ENCODE measurements around the gene RNH1. TPM values are rescaled to one million over a fixed set of nuclear protein-coding genes. Genes with fewer than 3 reads are reported as not detected.
A peak's percentile ranks its signal among the peaks of the same experiment; 100 is the strongest.

Gene RNH1
- total and polyA plus RNA-seq, 10 of the 15 experiments (the other 5 are each of a cell fraction or from before 2014, with no cell fraction given) = 2.3 to 162 (median 72.1) TPM

DNA sequence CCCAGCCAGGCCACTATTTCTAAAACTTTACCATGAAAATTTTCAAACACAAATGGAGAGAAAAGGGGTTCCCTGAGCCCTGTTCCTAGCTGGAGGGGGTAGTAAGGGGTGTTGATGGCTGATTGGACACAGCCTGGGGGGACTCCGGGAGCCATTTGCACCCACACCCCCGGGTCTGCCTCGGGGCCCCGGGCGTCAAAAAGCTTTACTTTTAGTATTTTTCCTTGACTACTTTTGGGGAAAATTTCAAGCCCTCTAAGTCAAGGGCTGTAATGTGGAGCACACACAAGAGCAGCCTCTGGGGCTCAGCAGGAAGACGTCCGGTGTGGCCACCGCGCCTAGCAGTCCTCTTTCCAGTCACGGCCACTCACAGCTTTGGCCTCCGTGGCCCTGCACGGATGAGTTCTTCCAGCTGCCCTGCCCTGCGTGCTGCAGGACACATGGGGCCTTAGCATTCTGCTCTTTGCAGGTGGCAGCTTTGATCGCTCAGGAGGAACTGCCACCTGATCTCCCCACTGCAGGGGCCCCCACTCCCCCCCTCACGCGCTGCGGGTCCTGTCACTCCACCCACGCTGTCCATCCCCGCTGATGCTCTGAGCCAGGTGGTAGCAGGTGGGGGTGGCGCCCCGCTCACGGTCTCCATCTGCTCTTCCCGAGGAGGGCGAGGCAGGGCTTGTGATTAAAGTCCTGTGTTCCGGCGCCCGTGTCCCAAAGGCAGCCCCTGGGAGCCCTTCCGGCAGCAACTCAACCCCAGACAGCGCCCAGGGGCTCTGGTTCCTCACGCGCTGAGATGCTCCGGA, 14.4 kb downstream of the RNH1 start:
- Histone ChIP-seq H3K36me3 (ENCODE audit: control insufficient read depth in 2 of 2, insufficient read depth in 2 of 2, low read length in 1 of 2) (peaks cover 13 to 20% of the 10 kb centered on the region in 2 experiments; a peak in 3 of 4 replicates), H3K4me2 (ENCODE audit: control insufficient read depth, insufficient read depth) (no peak overlapping the region), H3K27ac (ENCODE audit: control insufficient read depth, insufficient read depth) (no peak overlapping the region), H4K20me1 (ENCODE audit: control insufficient read depth, insufficient read depth) (no peaks in the 10 kb centered on the region), H3K4me3 (no peak overlapping the region), H3K27me3 (replicated peaks in 1 of 2; ENCODE audit: control insufficient read depth in 2 of 2, insufficient read depth in 2 of 2, low read length in 1 of 2) (no peaks in the 10 kb centered on the region), H3K4me1 (ENCODE audit: control insufficient read depth, insufficient read depth, low read length) (no peaks in the 10 kb centered on the region), H3K9ac (ENCODE audit: control insufficient read depth, insufficient read depth, low read length) (no peak overlapping the region), H3K79me2 (ENCODE audit: control insufficient read depth, insufficient read depth, low read length) (no peaks in the 10 kb centered on the region), H3K9me3 (replicated peaks; ENCODE audit: control insufficient read depth, insufficient read depth, low read length) (no peaks in the 10 kb centered on the region), H2AFZ (ENCODE audit: control insufficient read depth, low read depth, low read length) (no peak overlapping the region)
- FAIRE-seq = no peak
- no TSS peak for BruUV-seq (replicated peaks)
- SMC1A ChIA-PET (ENCODE audit: uncharacterized antibody, unreplicated experiment) = no interaction called here
- RAD21 ChIA-PET (ENCODE audit: unreplicated experiment) = interaction anchor here (0.7 kb wide), 1 partner anchor 62 kb away, joined by 3 read pairs; no protein-coding TSS in a partner anchor
- in situ Hi-C loops (cut with MboI) (no loop called here), intact Hi-C loops (cut with micrococcal nuclease; ENCODE audit: unreplicated experiment) (no loop called here)
- POLR2A ChIA-PET = no interaction called here
- 53% methylated on average over 29 of the region's 32 CpGs for WGBS (ENCODE audit: insufficient coverage, insufficient replicate concordance, low lambda C conversion rate, missing lambda C conversion rate)
- CTCF ChIA-PET = no interaction called here
- TF ChIP-seq POLR2A (IDR thresholded peaks at IDR 0.05; ENCODE audit: low read depth, low read length) = peak; percentile 40; the same call in 1 of the 2 replicates
- peak; percentile 21; the same call in 1 of the 2 replicates for TF ChIP-seq PAX5 (IDR thresholded peaks at IDR 0.05; ENCODE audit: borderline replicate concordance, low read depth, low read length)
- 0 out of 3 replicates have a peak, but pooled peaks of 1 of the 2 experiments have one; percentile 36 for TF ChIP-seq EGR1 (IDR thresholded peaks at IDR 0.05; ENCODE audit: borderline replicate concordance in 1 of 2, low read depth in 2 of 2, low read length in 2 of 2)
- no peak for TF ChIP-seq FOS (IDR thresholded peaks at IDR 0.05; ENCODE audit: borderline replicate concordance, extremely low read depth, insufficient read length)
- no peak for TF ChIP-seq NFXL1 (IDR thresholded peaks at IDR 0.05; ENCODE audit: borderline replicate concordance)
- no peak for TF ChIP-seq JUNB (IDR thresholded peaks at IDR 0.05)
- TF ChIP-seq NRF1 (conservative IDR thresholded peaks at IDR 0.05; ENCODE audit: low read depth, low read length) = no peak
- peak in 1 of 2 experiments; percentile 24; a peak in 1 of 4 replicates for TF ChIP-seq BHLHE40 (IDR thresholded peaks at IDR 0.05; ENCODE audit: borderline replicate concordance in 1 of 2, low read depth in 2 of 2, low read length in 1 of 2)
- no peak; the same call in 2 of the 3 replicates for ATAC-seq
- no peak for DNase-seq (ENCODE audit: low read depth, low spot score)
